GM18498 (cell line): Measurements from ENCODE around the gene BTBD7.

Source experiments
- ATAC-seq: cut with Tn5 transposase; IDR thresholded peaks from one replicate; pipeline ENCODE4 v1.9.1; 2021; ENCODE audit warnings: mild to moderate bottlenecking, moderate library complexity; ENCODE audit not compliant: unreplicated experiment

BTBD7 gene

GRCh38 chr14:93302688-93303581, 29.9 kb downstream of the BTBD7 start:
- no peak for ATAC-seq

- ATAC-seq = no peak
These were observed 30.9 kb downstream of the BTBD7 start for GRCh38 chr14:93301821-93302447.

DNA sequence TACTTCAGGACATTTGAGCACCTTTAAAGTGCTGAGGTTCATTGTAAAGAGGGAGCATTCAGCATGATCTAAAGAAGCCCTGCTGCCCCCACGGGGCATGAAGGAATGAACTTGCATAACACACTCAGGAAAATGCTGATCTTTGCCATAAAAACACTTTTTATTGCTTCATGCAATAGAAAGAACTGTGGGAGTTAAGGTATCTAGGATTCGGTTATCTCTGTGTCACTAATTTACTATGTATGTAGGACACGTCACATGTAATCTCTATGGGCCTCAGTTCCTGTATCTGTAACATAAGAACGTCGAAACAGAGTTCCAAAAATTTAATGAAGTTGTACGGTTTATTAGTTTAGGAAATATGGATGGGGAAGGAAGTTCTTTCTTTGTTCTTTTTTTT, 33.0 kb downstream of the BTBD7 start:
- no peak for ATAC-seq

DNA sequence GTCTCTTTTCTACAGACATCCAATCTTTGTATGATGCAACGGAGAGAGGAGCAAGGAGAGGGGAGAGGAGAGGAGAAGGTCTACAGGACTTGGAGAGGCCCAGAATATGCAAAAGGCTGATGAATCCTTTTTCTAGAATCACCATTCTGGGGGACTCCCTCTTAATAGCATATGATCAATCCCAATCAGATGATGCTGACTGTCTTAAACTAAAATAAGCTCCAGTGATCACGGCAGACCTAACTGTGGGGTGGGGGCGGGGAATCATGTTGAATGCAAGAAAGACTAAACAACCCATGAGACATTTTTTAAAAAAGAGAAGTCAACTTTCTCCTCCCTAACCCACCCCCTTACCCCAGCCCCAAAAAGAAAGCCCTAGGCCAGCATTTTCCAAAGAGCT, 33.4 kb downstream of the BTBD7 start:
- no peak for ATAC-seq

DNA sequence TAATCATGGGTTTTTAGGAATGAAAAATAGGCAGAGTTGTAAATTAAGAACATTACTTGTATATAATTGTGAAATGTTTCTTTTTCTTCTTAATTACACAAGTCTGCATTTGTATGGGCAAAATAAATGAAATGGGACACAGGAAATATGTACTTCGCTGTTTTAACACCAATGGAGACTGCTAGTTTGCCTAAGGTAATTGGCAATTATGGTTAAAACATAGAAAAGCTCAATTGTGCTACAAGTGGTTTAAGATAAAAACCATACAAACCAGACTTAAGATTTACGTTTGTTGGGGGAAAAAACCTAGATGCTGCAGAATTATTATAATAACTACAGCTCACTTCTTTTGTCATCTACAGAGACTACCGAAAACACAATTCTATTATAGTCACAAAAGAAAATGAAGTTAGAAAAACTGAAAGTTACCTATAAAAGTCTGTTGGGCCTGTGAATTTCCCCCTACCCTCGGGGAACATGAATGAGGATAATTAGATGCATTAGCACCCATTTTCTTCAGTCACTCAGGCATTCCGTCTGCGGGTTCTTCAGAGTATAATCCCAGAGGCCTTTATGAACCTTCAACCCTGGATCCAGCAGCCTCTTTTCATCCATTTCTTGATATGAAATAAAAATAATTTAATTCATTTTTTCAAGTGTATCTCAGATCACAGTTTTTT, 37.2 kb downstream of the BTBD7 start:
- ATAC-seq = no peak

DNA sequence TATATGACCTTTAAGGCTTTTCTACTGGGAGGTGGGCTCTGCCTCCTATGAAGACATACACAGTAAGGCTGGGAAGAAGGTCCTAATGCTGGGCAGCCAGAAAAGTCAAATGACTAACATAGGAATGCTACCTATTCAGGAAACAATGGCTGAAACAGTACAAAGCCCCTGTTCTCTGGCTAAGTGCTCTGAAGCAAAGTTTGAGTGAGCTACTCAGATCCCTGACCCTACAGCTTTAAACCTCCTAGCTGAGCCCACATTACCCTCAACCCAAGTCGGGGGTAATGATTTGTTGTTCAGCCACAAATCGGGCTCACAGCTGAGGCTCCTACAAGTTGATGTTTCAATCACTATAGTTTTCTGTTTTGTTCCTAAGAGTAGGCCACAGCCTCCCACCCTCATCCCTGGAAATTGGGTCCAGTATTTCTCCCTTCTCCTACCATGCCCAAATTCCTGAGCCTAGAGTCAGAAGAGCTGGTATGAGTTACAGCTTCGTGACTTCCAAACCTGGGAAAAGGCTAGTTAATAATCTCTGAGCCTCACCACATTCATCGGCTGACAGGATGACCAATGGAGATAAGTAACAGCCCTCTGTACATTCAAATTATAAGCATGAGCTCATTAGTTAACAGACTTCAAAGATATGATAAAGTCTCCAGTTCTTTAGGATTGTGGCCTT, 46.5 kb downstream of the BTBD7 start:
- ATAC-seq = no peak

DNA sequence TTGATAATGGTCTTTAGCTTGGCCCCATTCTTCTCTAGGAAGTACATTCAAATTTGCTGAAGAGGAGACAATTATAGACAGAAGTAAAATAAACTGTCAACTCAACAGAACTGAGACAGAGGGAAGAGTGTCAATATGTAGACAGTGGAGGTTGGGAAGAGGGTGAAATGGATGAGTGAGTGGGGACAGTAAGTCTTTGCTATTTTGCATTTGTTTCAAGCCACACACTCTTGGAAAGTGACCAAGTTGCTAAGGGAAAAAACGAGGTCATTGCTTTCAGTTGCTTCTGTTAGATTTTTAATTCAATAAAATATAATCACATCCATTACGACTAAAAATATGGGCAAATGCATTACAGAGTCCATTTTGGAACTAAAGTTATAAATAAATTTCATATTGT, 47.8 kb downstream of the BTBD7 start:
- no peak for ATAC-seq

DNA sequence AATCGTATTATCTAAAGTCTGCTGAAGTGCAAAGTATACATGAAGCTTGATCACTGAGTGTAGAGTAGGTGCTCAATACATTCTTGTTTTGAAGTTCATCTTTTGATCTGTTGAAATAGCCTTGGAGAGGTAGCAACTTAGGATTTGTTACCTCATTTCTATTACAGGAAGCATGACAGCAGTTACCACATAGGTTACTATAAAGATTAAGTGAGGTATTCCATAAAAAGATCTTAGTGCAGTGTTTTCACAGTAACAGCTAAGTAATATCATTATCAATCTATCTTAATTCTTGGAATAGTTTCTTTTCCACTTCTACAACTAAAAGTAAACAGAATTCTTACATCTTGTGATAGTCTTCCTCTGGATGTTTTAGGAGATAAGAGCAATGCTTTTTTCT, 50.9 kb downstream of the BTBD7 start:
- ATAC-seq = no peak

DNA sequence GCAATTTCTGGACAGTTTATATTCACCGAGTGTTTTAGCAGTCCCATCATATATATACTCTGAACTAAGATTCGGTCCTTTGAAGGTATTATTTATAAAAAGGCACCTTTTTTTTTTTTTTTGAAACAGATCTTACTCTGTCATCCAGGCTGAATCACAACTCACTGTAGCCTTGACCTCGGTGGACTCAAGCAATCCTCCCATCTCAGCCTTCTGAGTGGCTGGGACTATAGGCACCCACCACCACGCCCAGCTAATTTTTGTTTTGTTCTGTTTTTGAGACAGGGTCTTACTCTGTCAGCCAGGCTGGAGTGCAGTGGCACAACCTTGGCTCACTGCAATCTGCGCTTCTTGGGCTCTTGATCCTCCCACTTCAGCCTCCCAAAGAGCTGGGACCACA, 52.1 kb downstream of the BTBD7 start:
- ATAC-seq = no peak

DNA sequence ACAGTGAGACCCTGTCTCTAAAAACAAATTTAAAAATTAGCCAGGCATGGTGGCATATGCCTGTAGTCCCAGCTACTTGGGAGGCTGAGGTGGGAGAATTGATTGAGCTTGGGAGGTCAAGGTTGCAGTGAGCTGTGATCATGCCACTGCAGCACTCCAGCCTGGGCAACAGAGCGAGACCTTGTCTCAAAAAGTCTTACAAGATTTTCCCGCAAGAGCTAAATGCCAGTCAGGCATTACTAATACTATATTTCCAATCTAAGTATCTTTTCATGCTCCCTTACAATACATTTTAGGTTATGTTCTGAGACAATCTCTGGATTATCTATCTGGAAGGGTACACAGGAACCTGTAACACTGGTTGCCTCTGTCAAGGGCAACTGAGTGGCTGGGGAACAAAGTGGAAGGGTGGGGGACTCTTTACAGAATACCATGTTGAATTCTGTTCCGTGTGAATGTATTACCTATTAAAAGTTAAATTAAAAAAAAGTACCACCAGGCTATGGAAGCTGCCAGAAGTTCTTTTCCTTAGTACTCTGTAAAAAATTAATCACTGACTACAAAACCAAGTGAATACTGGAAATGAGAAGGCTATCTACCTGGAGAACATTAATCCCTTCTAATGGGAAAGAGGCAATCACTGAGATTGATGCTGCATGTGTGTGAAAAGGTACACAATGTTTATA, 56.7 kb downstream of the BTBD7 start:
- no peak for ATAC-seq

- ATAC-seq = no peak
These were observed 58.6 kb downstream of the BTBD7 start for GRCh38 chr14:93274055-93274806.

DNA sequence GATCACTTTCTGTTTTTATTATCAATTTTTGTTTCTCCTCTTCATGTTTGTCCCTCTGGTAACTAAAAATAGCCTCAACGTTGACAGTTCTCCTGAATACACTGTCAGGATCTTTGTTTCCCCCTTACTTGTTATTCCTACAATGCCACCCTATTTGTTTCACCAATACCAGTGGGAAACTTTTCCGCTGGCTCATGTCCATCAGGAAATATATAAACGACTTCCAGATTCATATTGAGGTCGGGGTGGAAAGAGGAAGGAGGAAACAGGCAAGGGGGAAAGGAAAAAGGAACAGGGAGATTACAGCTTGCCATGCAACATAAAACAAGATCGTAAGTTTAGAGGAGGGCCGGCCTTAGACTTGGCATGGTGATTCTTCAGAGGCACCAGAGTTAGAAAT, 61.7 kb downstream of the BTBD7 start:
- no peak for ATAC-seq

DNA sequence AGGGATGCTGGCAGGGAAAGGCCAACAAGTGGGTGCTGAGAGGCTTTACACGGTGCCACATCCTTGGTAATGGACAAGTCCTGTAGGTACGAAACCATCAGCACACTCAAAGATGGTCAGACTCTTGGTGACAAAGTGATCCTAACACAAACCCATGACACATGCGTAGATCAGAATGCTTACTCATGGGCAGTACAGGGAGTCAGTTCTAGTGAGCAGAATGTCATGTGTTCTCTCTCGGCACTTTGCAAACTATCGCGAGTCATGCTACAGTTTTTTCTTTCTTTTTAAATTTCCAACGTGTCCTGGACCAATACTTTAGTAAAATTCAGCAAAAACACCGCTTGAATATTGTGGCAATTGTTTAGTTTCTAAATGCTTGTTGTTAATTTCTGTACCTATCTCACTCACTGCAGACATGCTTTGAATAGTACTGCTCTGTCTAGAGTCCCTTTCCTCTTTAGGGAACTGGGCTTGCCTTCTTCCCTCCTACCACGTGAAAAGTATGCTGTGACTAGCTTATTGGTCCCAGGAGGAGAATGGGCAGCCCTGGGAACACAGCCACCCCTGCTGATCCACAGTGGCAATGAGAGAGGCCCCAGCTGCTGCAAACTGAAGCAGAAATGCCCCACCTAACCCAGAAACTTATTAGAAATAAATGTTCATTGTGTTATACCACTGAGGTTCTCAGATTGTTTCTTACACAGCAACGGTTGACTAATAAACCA, 63.3 kb downstream of the BTBD7 start:
- ATAC-seq = no peak

GRCh38 chr14:93268406-93268805, 64.4 kb downstream of the BTBD7 start:
- no peak for ATAC-seq

- ATAC-seq = no peak
These were observed 65.6 kb downstream of the BTBD7 start for GRCh38 chr14:93267149-93267711.

DNA sequence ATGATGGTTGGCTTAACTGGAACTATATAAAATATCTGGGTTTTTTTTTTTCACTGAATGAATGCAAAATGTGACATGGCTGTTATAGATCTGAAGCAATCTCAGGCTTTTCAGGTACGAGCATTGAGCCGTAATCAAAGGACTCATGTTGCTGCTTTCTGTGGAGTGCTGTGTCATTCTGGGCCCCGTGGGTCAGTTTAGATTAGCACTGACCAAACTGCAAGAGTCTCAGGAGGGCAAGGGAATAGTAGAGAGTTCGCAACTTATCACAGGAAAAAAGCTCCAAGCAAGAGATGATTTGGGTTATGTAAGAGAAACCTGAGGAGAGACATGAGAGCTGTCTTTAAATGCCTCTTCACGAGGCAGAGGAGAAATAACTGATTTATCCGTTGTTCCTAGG, 66.7 kb downstream of the BTBD7 start:
- no peak for ATAC-seq

DNA sequence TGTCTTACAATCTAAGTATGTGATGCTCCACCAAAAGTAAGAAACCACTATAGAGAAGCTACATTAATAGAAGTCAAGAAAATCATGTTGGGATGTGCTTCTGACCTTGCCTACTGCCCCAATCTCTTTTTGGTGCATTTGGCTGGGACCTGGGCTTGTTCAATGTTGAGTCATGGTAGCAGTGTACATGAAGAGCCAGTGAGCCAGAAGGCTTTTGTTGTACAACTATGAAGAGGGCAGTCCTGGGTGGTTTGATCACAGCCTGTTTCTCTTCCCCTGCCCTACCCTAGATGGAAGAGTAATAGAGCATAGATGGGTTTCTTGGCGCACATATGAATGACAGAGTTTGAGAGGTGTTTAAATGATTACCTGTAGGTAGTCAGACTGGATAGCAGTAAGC, 69.4 kb downstream of the BTBD7 start:
- no peak for ATAC-seq

DNA sequence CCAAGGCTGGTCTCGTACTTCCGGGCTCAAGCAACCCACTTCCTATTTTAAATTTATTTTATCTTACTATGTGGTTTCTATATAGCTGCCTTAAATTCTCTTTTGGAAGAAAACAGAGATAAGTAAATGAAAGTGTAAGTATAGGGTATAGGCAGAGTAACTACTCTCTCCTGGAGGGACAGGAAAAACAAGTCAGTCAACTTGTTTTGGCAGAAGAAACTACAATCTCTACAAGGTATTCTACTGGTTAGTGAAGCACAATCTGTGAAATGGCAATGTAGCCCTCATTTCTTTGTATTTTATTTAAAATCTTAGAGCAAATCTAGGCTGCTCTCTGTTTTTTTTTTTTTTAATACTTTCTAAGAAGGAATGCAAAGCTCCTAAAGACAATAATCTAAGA, 70.4 kb downstream of the BTBD7 start:
- no peak for ATAC-seq
